Measurements from ENCODE around the gene TCF15. TPM values are rescaled to one million over a fixed set of nuclear protein-coding genes. Genes with fewer than 3 reads are reported as not detected.
A peak's percentile ranks its signal among the peaks of the same experiment; 100 is the strongest.

The TCF15 gene
- total RNA-seq, 4 donors from 2014 or later: 2.3 to 5.7 (median 3.3) TPM

DNA sequence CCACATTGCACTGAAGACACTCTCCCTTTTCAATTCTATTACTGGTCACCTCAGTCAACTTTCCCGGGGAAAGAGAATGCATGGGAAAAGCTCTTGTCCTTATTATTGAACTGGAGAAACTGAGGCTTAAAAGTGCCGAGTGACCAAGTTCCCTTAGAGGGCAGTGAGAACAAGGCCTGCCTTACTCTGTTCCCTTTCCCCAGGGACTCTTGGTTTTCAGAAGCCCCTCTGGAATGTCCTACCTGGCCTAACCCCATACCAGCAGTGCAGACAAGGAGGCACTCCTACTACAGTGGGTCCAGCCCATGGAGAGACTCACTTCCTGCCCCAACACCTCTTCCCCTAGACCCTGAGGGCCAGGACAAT lies 36.7 kb upstream of the TCF15 start:
- WGBS: 91% methylated on average over 2 of the region's 2 CpGs
- no peak for DNase-seq (ENCODE audit: extremely low spot score)
- intact Hi-C loops (cut with DNase I): loop anchor here (5.0 kb wide), 2 partner anchors 85 to 295 kb away; no protein-coding TSS in a partner anchor
- peaks cover 0 to 13% (median 0%) of the 10 kb centered on the region in 4 donors for H3K9me3 ChIP-seq
- peaks cover 25 to 46% (median 44%) of the 10 kb centered on the region in 4 donors for H3K36me3 ChIP-seq
- H3K27ac ChIP-seq (replicated peaks in 1 of 4): no peak overlapping the region
- H3K4me1 ChIP-seq: peaks cover 23 to 43% (median 33%) of the 10 kb centered on the region in 4 donors
- TF ChIP-seq POLR2A (IDR thresholded peaks at IDR 0.05; ENCODE audit: low read depth): no peak
- TF ChIP-seq POLR2AphosphoS5 (IDR thresholded peaks at IDR 0.05): no peak
- TF ChIP-seq, protein P1, sequence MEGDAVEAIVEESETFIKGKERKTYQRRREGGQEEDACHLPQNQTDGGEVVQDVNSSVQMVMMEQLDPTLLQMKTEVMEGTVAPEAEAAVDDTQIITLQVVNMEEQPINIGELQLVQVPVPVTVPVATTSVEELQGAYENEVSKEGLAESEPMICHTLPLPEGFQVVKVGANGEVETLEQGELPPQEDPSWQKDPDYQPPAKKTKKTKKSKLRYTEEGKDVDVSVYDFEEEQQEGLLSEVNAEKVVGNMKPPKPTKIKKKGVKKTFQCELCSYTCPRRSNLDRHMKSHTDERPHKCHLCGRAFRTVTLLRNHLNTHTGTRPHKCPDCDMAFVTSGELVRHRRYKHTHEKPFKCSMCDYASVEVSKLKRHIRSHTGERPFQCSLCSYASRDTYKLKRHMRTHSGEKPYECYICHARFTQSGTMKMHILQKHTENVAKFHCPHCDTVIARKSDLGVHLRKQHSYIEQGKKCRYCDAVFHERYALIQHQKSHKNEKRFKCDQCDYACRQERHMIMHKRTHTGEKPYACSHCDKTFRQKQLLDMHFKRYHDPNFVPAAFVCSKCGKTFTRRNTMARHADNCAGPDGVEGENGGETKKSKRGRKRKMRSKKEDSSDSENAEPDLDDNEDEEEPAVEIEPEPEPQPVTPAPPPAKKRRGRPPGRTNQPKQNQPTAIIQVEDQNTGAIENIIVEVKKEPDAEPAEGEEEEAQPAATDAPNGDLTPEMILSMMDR (IDR thresholded peaks at IDR 0.05): no peak
- TF ChIP-seq EP300 (IDR thresholded peaks at IDR 0.05): no peak
- H3K27me3 ChIP-seq: peaks cover 0 to 17% (median 8%) of the 10 kb centered on the region in 4 donors
- no peak overlapping the region for H3K4me3 ChIP-seq

- 87% methylated on average over 10 of the region's 10 CpGs for WGBS
- H3K9me3 ChIP-seq: peaks cover 0 to 13% (median 0%) of the 10 kb centered on the region in 4 donors
- intact Hi-C loops (cut with DNase I): loop anchor here (5.0 kb wide), 2 partner anchors 84 to 294 kb away; no protein-coding TSS in a partner anchor
- DNase-seq (ENCODE audit: extremely low spot score): no peak
- H3K4me3 ChIP-seq: no peak overlapping the region
- peaks cover 19 to 37% (median 28%) of the 10 kb centered on the region in 4 donors for H3K4me1 ChIP-seq
- no peak overlapping the region for H3K27ac ChIP-seq (replicated peaks in 1 of 4)
- peaks cover 0 to 17% (median 8%) of the 10 kb centered on the region in 4 donors for H3K27me3 ChIP-seq
- no peak for TF ChIP-seq EP300 (IDR thresholded peaks at IDR 0.05)
- TF ChIP-seq, protein P1 (IDR thresholded peaks at IDR 0.05): no peak
- no peak for TF ChIP-seq POLR2A (IDR thresholded peaks at IDR 0.05; ENCODE audit: low read depth)
- TF ChIP-seq POLR2AphosphoS5 (IDR thresholded peaks at IDR 0.05): no peak
- peaks cover 25 to 46% (median 44%) of the 10 kb centered on the region in 4 donors for H3K36me3 ChIP-seq
These were observed 36.2 kb upstream of the TCF15 start for GRCh38 chr20:646107-646867.

DNA sequence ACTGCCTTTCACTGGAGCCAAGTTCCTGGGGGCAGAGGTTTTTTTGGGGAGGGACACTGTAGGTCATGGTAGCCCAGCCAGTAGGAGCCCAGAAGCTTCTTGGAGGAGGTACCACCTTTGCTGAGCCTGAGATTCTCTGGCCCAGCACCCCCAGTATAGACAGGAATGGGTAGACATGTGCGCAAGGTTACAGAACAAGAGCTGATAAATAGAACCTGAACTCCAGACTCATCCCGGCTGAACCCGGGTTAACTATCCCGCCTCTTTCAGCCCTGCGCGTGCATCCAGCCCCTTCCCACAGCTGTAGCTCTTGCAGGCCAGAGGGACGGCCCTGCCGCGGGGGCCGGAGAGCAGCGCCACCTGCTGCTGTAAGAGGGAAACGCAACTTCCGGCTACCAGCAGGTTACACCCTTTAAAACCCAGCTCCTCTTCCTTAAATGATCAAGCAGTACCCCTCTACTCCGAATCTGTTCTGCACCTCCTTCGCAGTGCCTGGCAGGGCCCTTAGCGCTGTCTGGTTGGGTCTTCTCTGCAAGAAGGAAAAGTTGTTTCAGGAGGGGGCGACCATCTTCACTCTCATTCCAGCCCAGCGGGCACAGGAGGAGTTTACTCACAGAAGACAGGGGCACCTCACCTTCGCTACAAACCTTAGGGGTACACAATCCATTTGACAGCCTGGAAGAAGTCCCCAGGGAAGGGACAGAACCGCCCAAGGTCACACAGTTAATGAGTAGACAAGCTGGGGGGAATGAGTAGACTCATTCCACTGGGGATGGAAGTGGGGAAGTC lies 35.4 kb upstream of the TCF15 start:
- Histone ChIP-seq H3K4me3 (no peak overlapping the region), H3K4me1 (peaks cover 15 to 29% (median 25%) of the 10 kb centered on the region in 4 donors), H3K36me3 (peaks cover 25 to 39% (median 38%) of the 10 kb centered on the region in 4 donors), H3K27ac (replicated peaks in 1 of 4) (no peak overlapping the region), H3K9me3 (peaks cover 0 to 13% (median 0%) of the 10 kb centered on the region in 4 donors), H3K27me3 (peaks cover 0 to 24% (median 9%) of the 10 kb centered on the region in 4 donors)
- TF ChIP-seq EP300 (IDR thresholded peaks at IDR 0.05) (no peak), POLR2AphosphoS5 (IDR thresholded peaks at IDR 0.05) (peak in 1 of 2 donors; percentile 55)
- TF ChIP-seq, protein P1 (IDR thresholded peaks at IDR 0.05): peak; percentile 78 to 94 (median 84)
- WGBS: 17% methylated on average over 20 of the region's 20 CpGs
- intact Hi-C loops (cut with DNase I): loop anchor here (5.0 kb wide), 2 partner anchors 83 to 293 kb away; no protein-coding TSS in a partner anchor
- no peak for DNase-seq (ENCODE audit: extremely low spot score)

DNA sequence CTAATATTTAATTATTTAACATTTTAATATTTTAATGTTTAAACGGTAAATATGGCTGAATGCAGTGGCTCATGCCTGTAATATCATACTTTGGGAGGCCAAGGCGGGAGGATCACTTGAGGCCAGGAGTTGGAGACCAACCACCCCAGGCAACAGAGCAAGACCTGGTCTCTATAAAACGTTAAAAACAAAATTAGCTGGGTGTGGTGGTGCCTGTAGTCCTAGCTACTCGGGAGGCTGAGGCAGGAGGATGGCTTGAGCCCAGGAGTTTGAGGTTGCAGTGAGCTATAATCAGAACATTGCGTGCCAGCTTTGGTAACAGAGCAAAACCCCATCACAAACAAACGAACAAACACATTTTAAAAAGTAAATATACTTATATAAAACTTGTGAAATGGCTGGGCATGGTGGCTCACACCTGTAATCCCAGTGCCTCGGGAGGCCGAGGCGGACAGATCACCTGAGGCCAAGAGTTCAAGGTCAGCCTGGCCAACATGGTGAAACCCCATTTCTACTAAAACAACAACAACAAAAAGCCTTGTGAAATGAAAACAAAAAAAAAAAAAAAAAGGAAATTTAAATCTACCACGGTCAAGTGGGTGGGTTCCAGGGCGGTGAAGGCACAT lies 34.7 kb upstream of the TCF15 start:
- Histone ChIP-seq H3K27ac (replicated peaks in 1 of 4) (no peak overlapping the region), H3K36me3 (peaks cover 21 to 32% (median 30%) of the 10 kb centered on the region in 4 donors), H3K27me3 (peaks cover 0 to 30% (median 9%) of the 10 kb centered on the region in 4 donors), H3K9me3 (peaks cover 0 to 13% (median 0%) of the 10 kb centered on the region in 4 donors), H3K4me3 (no peak overlapping the region), H3K4me1 (peaks cover 15 to 29% (median 24%) of the 10 kb centered on the region in 4 donors)
- no peak for DNase-seq (ENCODE audit: extremely low spot score)
- TF ChIP-seq EP300 (IDR thresholded peaks at IDR 0.05): no peak
- TF ChIP-seq POLR2A (IDR thresholded peaks at IDR 0.05; ENCODE audit: low read depth): no peak
- TF ChIP-seq, protein P1 (IDR thresholded peaks at IDR 0.05): no peak
- TF ChIP-seq POLR2AphosphoS5 (IDR thresholded peaks at IDR 0.05): no peak
- intact Hi-C loops (cut with DNase I): loop anchor here (5.0 kb wide), 2 partner anchors 83 to 293 kb away; no protein-coding TSS in a partner anchor
- 84% methylated on average over 11 of the region's 11 CpGs for WGBS

All from esophagus muscularis mucosa (tissue), 4 donors.